CD4-positive, alpha-beta T cell (primary cell): ENCODE results near the gene PPP1R1A. TPM values are rescaled to one million over a fixed set of nuclear protein-coding genes. Genes with fewer than 3 reads are reported as not detected.

ENCODE experiments used
- ATAC-seq: fragments of 200-7000 bp; cut with Tn5 transposase; one replicate; pipeline ENCODE4 v1.10.0; 2022; ENCODE audit warnings: mild to moderate bottlenecking; ENCODE audit not compliant: poor library complexity
- CTCF ChIA-PET: fragments of 350-600 bp; sonication (Branson Sonifier 250); formaldehyde crosslinking; loops from one replicate; lab custom pipeline; 2021; ENCODE audit warnings: antibody characterized with exemption, inconsistent platforms; lab: Charles Lee
- POLR2A ChIA-PET: fragments of 350-600 bp; sonication (Branson Sonifier 250); formaldehyde crosslinking; loops from one replicate; lab custom pipeline; 2021; ENCODE audit warnings: antibody characterized with exemption, inconsistent platforms; lab: Charles Lee
- DNase-seq, 14 experiments: peaks; one replicate each; pipeline ENCODE4 v3.0.0-alpha.2; 2013 to 2020; ENCODE audit warnings: mixed read lengths in 2 of 14
- H3K27ac ChIP-seq, 2 donors: one replicate each; pipeline versions ENCODE4 v1.5.1 to v1.7.0; 2013; ENCODE audit warnings: low read length in 2 of 2, low read depth in 1 of 2, mild to moderate bottlenecking in 1 of 2
- H3K27me3 ChIP-seq, 2 experiments: 1 replicate in 1 of 2; 2 replicates in 1 of 2; pipeline versions ENCODE4 v1.6.1 to v1.7.0; 2013; ENCODE audit warnings: low read length in 2 of 2, control low read depth in 1 of 2, mild to moderate bottlenecking in 1 of 2, moderate library complexity in 1 of 2; ENCODE audit not compliant: insufficient read depth in 2 of 2, control insufficient read depth in 1 of 2
- H3K36me3 ChIP-seq: one replicate; pipeline ENCODE4 v1.6.1; 2013; ENCODE audit warnings: low read length, control low read depth; ENCODE audit not compliant: insufficient read depth
- H3K4me1 ChIP-seq: one replicate; pipeline ENCODE4 v1.6.1; 2013; ENCODE audit warnings: low read length, control low read depth; ENCODE audit not compliant: insufficient read depth
- H3K4me3 ChIP-seq: one replicate; pipeline ENCODE4 v1.5.1; 2013; ENCODE audit warnings: mild to moderate bottlenecking, low read length, moderate library complexity
- H3K9me3 ChIP-seq, 2 experiments: 1 replicate in 1 of 2; 2 replicates in 1 of 2; pipeline versions ENCODE4 v1.6.1 to v1.7.0; 2013; ENCODE audit warnings: low read length in 2 of 2, mild to moderate bottlenecking in 2 of 2, control low read depth in 1 of 2, moderate library complexity in 1 of 2; ENCODE audit not compliant: control insufficient read depth in 1 of 2, insufficient read depth in 1 of 2
- H3K27ac Mint-ChIP-seq: one replicate; pipeline ENCODE4 v1.8.0; 2020; ENCODE audit warnings: mixed read lengths
- H3K27me3 Mint-ChIP-seq: one replicate; pipeline ENCODE4 v1.8.0; 2021; ENCODE audit warnings: mixed read lengths
- H3K36me3 Mint-ChIP-seq: one replicate; pipeline ENCODE4 v1.8.0; 2021; ENCODE audit warnings: low read depth, mixed read lengths
- H3K4me1 Mint-ChIP-seq: one replicate; pipeline ENCODE4 v1.8.0; 2021; ENCODE audit warnings: low read depth, mixed read lengths
- H3K4me3 Mint-ChIP-seq: one replicate; pipeline ENCODE4 v1.8.0; 2020; ENCODE audit warnings: mild to moderate bottlenecking, mixed read lengths
- H3K9me3 Mint-ChIP-seq: one replicate; pipeline ENCODE4 v1.8.0; 2020; ENCODE audit warnings: mixed read lengths
- CTCF ChIP-seq: fragments of 200-600 bp; IDR thresholded peaks from one replicate; pipeline ENCODE4 v1.8.0; 2022; ENCODE audit warnings: antibody characterized with exemption, mild to moderate bottlenecking
- intact Hi-C, 2 experiments: fragments of 100-400 bp; cut with DNase I in 1 of 2; cut with micrococcal nuclease in 1 of 2; formaldehyde crosslinking; loops; one replicate each; pipeline versions ENCODE4 v1.15.1 to v1.9.0; 2023 to 2025; cut with DNase I, micrococcal nuclease
- total RNA-seq, 174 experiments: library from RNA in 2 of 174; stranded (reverse) in 2 of 174; gene quantifications; one replicate each; pipeline ENCODE4 v1.2.3 and lab custom pipeline; 2021 to 2026

The PPP1R1A gene
- total RNA-seq, 2 experiments from 2014 or later, result not detected

GRCh38 chr12:54565986-54566544, 22.4 kb downstream of the PPP1R1A start:
- intact Hi-C loops, result no loop called here
- peaks cover 23% of the 10 kb centered on the region for H3K36me3 Mint-ChIP-seq
- CTCF ChIA-PET, result no interaction called here

DNA sequence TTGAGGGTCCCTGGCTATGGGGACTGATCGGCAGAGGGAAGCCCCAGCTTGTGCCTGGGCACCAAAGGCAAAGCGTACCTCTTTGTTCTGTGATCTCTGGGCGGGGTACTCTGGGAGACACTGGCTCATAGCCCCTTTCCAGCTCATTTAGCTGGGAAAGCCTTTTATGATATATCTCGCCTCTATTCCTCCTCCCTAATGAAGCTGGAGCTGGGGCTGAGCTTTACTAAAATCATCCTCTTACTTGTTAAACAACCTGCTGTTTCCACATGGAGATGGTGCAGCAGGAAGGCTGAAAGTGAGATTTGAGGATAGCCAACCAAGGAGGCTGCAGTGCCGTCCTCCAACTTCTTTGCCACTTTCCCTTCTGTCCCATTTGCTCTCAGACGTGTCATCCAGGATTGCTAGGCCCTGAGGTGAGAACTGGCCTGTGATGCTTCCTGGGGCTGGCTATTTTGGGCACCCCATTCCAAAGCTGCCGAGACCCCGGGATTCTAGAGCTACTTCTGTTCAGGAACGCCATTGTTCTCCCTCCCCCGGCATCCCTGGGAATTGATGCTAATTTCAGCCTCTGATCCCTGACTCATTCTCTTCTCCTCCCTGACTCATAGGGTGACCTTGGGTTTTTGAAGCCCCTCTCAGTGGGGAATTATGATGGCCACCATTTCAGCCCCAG, 23.0 kb downstream of the PPP1R1A start:
- ChIA-PET CTCF (no interaction called here), POLR2A (interaction anchor here (1.4 kb wide), 1 partner anchor 17 kb away, joined by 4 read pairs; no protein-coding TSS in a partner anchor)
- Histone ChIP-seq H3K9me3 (no peaks in the 10 kb centered on the region), H3K27ac (no peak overlapping the region), H3K27me3 (no peaks in the 10 kb centered on the region), H3K4me3 (no peak overlapping the region), H3K36me3 (peaks cover 5% of the 10 kb centered on the region), H3K4me1 (peaks cover 11% of the 10 kb centered on the region)
- Mint-ChIP-seq H3K27me3 (no peaks in the 10 kb centered on the region), H3K4me3 (no peak overlapping the region), H3K36me3 (peaks cover 16% of the 10 kb centered on the region), H3K27ac (no peak overlapping the region), H3K9me3 (no peaks in the 10 kb centered on the region), H3K4me1 (peaks cover 26% of the 10 kb centered on the region)
- ATAC-seq (no peak), DNase-seq (no peak)
- no peak for TF ChIP-seq CTCF
- intact Hi-C loops, result no loop called here

More at GRCh38 chr12:54565986-54566544, 22.4 kb downstream of the PPP1R1A start:
- Mint-ChIP-seq H3K27me3 (no peaks in the 10 kb centered on the region), H3K9me3 (no peaks in the 10 kb centered on the region), H3K4me3 (no peak overlapping the region), H3K27ac (no peak overlapping the region), H3K4me1 (peaks cover 22% of the 10 kb centered on the region)
- H3K9me3 ChIP-seq, result no peaks in the 10 kb centered on the region
- peaks cover 5% of the 10 kb centered on the region for H3K36me3 ChIP-seq
- ATAC-seq, result no peak
- TF ChIP-seq CTCF, result no peak
- DNase-seq, result no peak
- no peak overlapping the region for H3K4me3 ChIP-seq
- no peak overlapping the region for H3K27ac ChIP-seq
- H3K27me3 ChIP-seq, result no peaks in the 10 kb centered on the region
- peaks cover 5% of the 10 kb centered on the region for H3K4me1 ChIP-seq
- POLR2A ChIA-PET, result interaction anchor here (1.4 kb wide), 1 partner anchor 18 kb away, joined by 4 read pairs; no protein-coding TSS in a partner anchor

DNA sequence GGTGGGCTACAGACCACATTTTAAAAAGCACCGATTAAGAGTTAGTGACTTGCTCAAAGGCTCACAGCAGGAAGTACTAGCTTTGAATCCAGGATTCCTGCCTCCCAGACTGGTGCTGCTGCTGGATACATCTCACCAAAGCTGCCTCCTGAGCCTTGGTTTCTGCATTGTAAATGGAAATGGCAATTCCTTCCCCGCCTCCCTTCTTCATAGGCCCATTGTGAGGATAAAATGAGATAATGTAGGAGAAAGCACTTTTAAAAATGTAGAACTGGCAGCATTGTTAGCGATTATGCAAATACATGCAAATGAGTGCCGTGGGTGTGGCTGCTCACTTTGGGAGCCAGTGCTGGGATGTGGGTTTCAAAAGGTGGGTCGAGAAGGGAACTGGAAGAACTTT, 23.7 kb downstream of the PPP1R1A start:
- Mint-ChIP-seq H3K9me3 (no peaks in the 10 kb centered on the region), H3K27me3 (no peaks in the 10 kb centered on the region), H3K36me3 (peaks cover 12% of the 10 kb centered on the region), H3K27ac (no peak overlapping the region), H3K4me3 (no peak overlapping the region), H3K4me1 (peaks cover 33% of the 10 kb centered on the region)
- H3K27me3 ChIP-seq, result no peaks in the 10 kb centered on the region
- DNase-seq (no peak), ATAC-seq (no peak)
- POLR2A ChIA-PET, result no interaction called here
- H3K27ac ChIP-seq, result no peak overlapping the region
- CTCF ChIA-PET, result no interaction called here
- H3K4me3 ChIP-seq, result no peak overlapping the region
- TF ChIP-seq CTCF, result no peak
- H3K36me3 ChIP-seq, result no peaks in the 10 kb centered on the region
- intact Hi-C loops, result no loop called here
- H3K4me1 ChIP-seq, result peaks cover 16% of the 10 kb centered on the region
- H3K9me3 ChIP-seq, result no peaks in the 10 kb centered on the region
